Mammary epithelial cell (primary cell): Measurements from ENCODE around the gene TBC1D24.

Experiments used
- CTCF ChIP-seq, 2 donors: IDR thresholded peaks in 1 of 2; conservative IDR thresholded peaks in 1 of 2; 2 replicates each; pipeline ENCODE4 v1.5.1; 2011 to 2012; ENCODE audit warnings: inconsistent platforms in 2 of 2, low read length in 2 of 2, mild to moderate bottlenecking in 2 of 2, control low read depth in 1 of 2, low read depth in 1 of 2; ENCODE audit not compliant: insufficient read depth in 1 of 2; ENCODE audit errors: extremely low read depth in 1 of 2
- EZH2 ChIP-seq: IDR thresholded peaks from 2 replicates; pipeline ENCODE4 v1.6.1; 2012; ENCODE audit warnings: low read length, inconsistent platforms, borderline replicate concordance

GRCh38 chr16:2457946-2458345, 17.0 kb upstream of the TBC1D24 start:
- TF ChIP-seq CTCF (conservative IDR thresholded peaks at IDR 0.05 in 1 of 2, IDR thresholded peaks at IDR 0.05 in 1 of 2; ENCODE audit: extremely low read depth in 1 of 2, insufficient read depth in 1 of 2, low read depth in 1 of 2, low read length in 2 of 2) (no peak), EZH2 (no peak)
